Coronary artery (tissue), 2 donors: ENCODE results near the gene RANBP17.

Experiments
- DNase-seq: peaks from one replicate; pipeline ENCODE4 v3.0.0-alpha.2; 2017; ENCODE audit warnings: low spot score
- H3K27ac ChIP-seq, 2 donors: fragments of 200-600 bp; sonication (generic); one replicate each; pipeline ENCODE4 v1.5.1; 2016 to 2019
- H3K4me3 ChIP-seq: fragments of 200-600 bp; sonication (generic); 2 replicates; pipeline ENCODE4 v1.5.1; 2016; ENCODE audit warnings: mild to moderate bottlenecking, moderate library complexity
- CTCF ChIP-seq: fragments of 200-600 bp; sonication (generic); IDR thresholded peaks from one replicate; pipeline ENCODE4 v1.5.1; 2019; ENCODE audit warnings: antibody characterized with exemption

Gene RANBP17

GRCh38 chr5:170849374-170849773, 12.4 kb upstream of the RANBP17 start:
- no peak for DNase-seq
- TF ChIP-seq CTCF: no peak
- Histone ChIP-seq H3K4me3 (no peak overlapping the region), H3K27ac (no peak overlapping the region)

GRCh38 chr5:170854566-170854965, 7.3 kb upstream of the RANBP17 start:
- no peak overlapping the region for H3K4me3 ChIP-seq
- no peak for DNase-seq
- TF ChIP-seq CTCF: no peak
- H3K27ac ChIP-seq: no peak overlapping the region

GRCh38 chr5:170857066-170857465, 4.8 kb upstream of the RANBP17 start:
- no peak for TF ChIP-seq CTCF
- no peak overlapping the region for H3K27ac ChIP-seq
- DNase-seq: no peak

GRCh38 chr5:170860415-170860814, 1.4 kb upstream of the RANBP17 start:
- no peak for TF ChIP-seq CTCF
- Histone ChIP-seq H3K27ac (no peak overlapping the region), H3K4me3 (no peak overlapping the region)
- no peak for DNase-seq

More at GRCh38 chr5:170857066-170857465, 4.8 kb upstream of the RANBP17 start:
- no peak overlapping the region for H3K4me3 ChIP-seq

- H3K27ac ChIP-seq: peak overlapping the region in 1 of 2 donors; percentile 40
- no peak for TF ChIP-seq CTCF
- DNase-seq: no peak
- H3K4me3 ChIP-seq: peak overlapping the region; percentile 81
Observed at GRCh38 chr5:170860818-170861666, 776 bp upstream of the RANBP17 start.

- Histone ChIP-seq H3K27ac (peak overlapping the region in 1 of 2 donors; percentile 40), H3K4me3 (peak overlapping the region; percentile 81)
- no peak for TF ChIP-seq CTCF
- DNase-seq: no peak
Observed at GRCh38 chr5:170861667-170861916, 226 bp upstream of the RANBP17 start.

- no peak for TF ChIP-seq CTCF
- Histone ChIP-seq H3K4me3 (no peak overlapping the region), H3K27ac (no peak overlapping the region)
- DNase-seq: no peak
Observed at GRCh38 chr5:170863646-170864045, 1.8 kb downstream of the RANBP17 start.
